Neutrophil (primary cell): Measurements from ENCODE around the gene SLC6A20.

Experiments used
- H3K27ac ChIP-seq: fragments of 200-600 bp; sonication (generic); 2 replicates; pipeline ENCODE4 v1.5.1; 2016; ENCODE audit warnings: mild to moderate bottlenecking, moderate library complexity
- H3K27me3 ChIP-seq: fragments of 200-600 bp; sonication (generic); 2 replicates; pipeline ENCODE4 v1.6.0; 2016; ENCODE audit warnings: mild to moderate bottlenecking
- H3K36me3 ChIP-seq: fragments of 200-600 bp; sonication (generic); 2 replicates; pipeline ENCODE4 v1.5.1; 2017
- H3K4me1 ChIP-seq, 2 experiments: fragments of 200-600 bp in 1 of 2; sonication (generic) in 1 of 2; 1 replicate in 1 of 2; 2 replicates in 1 of 2; pipeline versions ENCODE4 v1.5.1 to v1.6.1; 2013 to 2016; ENCODE audit warnings: low read depth in 1 of 2, low read length in 1 of 2, mild to moderate bottlenecking in 1 of 2, moderate library complexity in 1 of 2; ENCODE audit not compliant: control insufficient read depth in 1 of 2, insufficient read depth in 1 of 2
- H3K4me3 ChIP-seq, 2 experiments: fragments of 200-600 bp in 1 of 2; sonication (generic) in 1 of 2; 1 replicate in 1 of 2; 2 replicates in 1 of 2; pipeline ENCODE4 v1.5.1; 2013 to 2016; ENCODE audit warnings: low read depth in 1 of 2, low read length in 1 of 2, mild to moderate bottlenecking in 1 of 2, moderate library complexity in 1 of 2
- H3K9me3 ChIP-seq: fragments of 200-600 bp; sonication (generic); 2 replicates; pipeline ENCODE4 v1.5.1; 2016
- TF ChIP-seq, protein P1 (sequence below): fragments of 200-600 bp; sonication (generic); IDR thresholded peaks from 2 replicates; pipeline ENCODE4 v1.5.1; 2016; ENCODE audit warnings: antibody characterized with exemption

Gene SLC6A20

DNA sequence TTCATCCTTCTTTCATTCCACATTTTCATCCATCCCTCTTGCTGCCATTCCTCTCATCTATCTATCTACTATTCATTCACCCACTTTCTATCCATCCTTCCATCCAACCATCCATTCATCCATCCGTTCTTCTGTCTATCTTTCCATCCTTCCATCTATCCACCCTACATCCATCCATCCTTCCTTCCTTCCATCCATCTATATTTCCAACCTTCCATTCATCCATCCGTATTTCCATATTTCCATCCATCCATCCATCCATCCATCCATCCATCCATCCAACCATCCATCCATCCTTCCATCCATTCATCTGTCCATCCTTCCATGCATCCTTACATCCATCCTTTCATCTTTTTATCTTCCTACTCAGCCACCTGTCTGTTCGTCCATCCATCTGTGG, 14.0 kb downstream of the SLC6A20 start:
- no peak overlapping the region for H3K4me3 ChIP-seq
- H3K4me1 ChIP-seq = no peaks in the 10 kb centered on the region
- TF ChIP-seq, protein P1, sequence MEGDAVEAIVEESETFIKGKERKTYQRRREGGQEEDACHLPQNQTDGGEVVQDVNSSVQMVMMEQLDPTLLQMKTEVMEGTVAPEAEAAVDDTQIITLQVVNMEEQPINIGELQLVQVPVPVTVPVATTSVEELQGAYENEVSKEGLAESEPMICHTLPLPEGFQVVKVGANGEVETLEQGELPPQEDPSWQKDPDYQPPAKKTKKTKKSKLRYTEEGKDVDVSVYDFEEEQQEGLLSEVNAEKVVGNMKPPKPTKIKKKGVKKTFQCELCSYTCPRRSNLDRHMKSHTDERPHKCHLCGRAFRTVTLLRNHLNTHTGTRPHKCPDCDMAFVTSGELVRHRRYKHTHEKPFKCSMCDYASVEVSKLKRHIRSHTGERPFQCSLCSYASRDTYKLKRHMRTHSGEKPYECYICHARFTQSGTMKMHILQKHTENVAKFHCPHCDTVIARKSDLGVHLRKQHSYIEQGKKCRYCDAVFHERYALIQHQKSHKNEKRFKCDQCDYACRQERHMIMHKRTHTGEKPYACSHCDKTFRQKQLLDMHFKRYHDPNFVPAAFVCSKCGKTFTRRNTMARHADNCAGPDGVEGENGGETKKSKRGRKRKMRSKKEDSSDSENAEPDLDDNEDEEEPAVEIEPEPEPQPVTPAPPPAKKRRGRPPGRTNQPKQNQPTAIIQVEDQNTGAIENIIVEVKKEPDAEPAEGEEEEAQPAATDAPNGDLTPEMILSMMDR = no peak
- H3K9me3 ChIP-seq = no peaks in the 10 kb centered on the region
- H3K27me3 ChIP-seq = peaks cover 8% of the 10 kb centered on the region
- H3K36me3 ChIP-seq = no peaks in the 10 kb centered on the region
- H3K27ac ChIP-seq = no peak overlapping the region

DNA sequence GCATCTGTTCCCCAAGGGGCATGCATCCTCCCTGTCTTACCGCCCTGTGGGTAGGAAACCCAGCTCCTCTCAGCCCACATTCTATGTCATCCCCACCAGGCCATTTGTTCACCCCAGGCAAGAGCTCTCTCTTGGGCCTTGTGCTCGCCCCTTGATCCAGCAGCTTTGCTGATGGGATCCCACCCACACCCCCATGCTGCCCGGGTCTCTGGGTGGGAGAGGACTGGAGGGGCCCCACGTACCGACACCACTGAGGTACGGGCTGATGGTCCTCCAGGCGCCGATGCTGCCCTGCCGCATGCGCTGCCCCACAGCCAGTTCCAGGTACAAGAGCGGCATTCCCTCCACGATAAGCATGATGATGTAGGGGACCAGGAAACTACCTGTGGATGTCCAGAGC, 14.5 kb downstream of the SLC6A20 start:
- H3K4me1 ChIP-seq = no peaks in the 10 kb centered on the region
- H3K36me3 ChIP-seq = no peaks in the 10 kb centered on the region
- no peaks in the 10 kb centered on the region for H3K9me3 ChIP-seq
- TF ChIP-seq, protein P1 = no peak
- H3K4me3 ChIP-seq = no peak overlapping the region
- no peak overlapping the region for H3K27ac ChIP-seq
- peaks cover 8% of the 10 kb centered on the region for H3K27me3 ChIP-seq

DNA sequence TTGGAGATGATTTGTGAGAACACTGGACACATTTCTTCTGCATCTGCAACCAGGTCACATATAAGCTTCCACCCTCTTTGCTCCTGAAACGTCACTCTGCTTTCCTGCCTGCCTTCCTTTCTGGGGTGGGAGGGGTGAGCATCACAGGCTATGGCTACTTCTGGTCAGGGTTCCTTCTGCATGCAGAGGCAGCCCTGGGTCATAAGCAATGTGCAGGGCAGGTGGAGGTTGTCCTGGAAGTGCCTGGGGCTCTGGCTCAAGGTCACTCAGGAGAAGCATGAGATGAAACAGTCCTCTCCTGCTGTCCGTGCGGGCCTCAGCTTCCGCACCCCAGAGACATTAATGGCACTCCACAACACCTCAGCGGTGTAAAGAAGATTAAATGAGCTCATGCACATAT, 15.1 kb downstream of the SLC6A20 start:
- peaks cover 8% of the 10 kb centered on the region for H3K27me3 ChIP-seq

DNA sequence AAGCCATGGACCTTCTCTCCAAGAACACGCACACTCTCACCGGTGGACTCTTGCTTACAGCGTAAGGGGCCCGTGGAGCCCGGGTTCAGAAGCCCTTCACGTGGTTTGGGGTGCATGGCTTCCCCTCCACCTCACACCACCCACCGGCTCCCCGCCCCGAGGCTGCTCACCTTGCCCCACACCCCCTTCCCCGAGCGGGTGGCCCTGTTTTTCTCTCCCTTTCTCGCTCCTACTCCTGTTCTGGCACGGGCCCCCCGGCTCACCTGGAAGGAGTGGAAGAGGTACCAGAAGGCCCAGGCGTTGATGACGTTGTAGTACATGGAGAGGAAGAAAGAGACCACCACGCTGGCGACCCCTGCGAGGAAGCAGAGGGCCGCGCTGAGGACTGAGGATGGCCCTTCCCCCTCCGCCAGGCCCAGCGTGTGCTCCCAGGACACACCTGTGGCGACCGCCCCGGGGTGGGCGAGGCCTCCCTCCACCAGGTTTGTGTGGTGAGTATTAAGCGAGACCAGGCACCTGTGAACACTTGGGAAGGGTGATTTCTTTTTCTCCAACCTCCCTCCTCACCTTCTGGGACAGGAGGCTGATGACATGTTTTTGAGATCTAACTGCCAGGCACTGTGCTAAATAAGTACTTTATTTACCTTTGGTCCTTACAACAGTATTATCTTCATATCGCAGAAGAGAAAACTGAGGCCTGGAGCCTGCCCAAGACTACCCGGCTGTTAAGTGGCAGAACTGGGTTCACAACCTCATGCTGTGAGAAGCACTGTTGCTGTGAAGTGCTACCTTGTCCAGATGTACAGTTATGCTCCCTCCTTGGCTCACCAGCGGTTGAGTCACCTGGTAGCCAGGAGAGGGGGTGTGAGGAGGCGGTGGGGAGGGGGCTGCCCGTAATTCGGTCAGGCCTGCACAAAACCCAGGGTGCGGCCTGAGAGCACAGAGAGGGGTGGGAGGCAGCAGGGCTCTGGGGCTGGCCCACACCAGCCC, 16.3 kb downstream of the SLC6A20 start:
- Histone ChIP-seq H3K9me3 (no peaks in the 10 kb centered on the region), H3K27ac (no peak overlapping the region), H3K4me3 (no peak overlapping the region), H3K36me3 (no peaks in the 10 kb centered on the region), H3K27me3 (peaks cover 8% of the 10 kb centered on the region), H3K4me1 (no peaks in the 10 kb centered on the region)
- TF ChIP-seq, protein P1 = no peak

More for the DNA sequence above, 15.1 kb downstream of the SLC6A20 start:
- Histone ChIP-seq H3K27ac (no peak overlapping the region), H3K4me3 (no peak overlapping the region), H3K4me1 (no peaks in the 10 kb centered on the region), H3K9me3 (no peaks in the 10 kb centered on the region), H3K36me3 (no peaks in the 10 kb centered on the region)
- TF ChIP-seq, protein P1 = no peak

DNA sequence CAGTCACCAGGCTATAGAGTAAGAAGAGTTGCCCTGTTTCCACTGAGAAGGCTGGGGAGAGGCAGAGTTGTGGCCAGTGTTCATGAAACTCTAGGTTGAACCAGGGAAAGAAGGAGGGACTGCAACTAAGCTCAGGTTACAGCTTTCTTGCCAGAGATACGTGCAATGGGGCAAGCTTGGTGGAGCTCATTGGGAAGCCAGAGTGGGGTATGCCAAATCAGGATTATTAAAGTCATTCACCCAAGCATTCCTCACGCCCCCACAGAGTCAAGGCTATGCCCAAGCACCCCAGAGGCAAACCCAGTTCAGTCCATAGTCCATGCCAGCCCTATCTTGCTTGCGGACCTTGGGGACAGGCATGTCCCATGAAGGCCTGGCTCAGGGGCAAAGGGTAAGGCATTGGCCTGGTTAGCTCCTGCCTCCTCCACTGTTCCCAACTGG, 17.6 kb downstream of the SLC6A20 start:
- Histone ChIP-seq H3K4me1 (no peaks in the 10 kb centered on the region), H3K9me3 (no peaks in the 10 kb centered on the region), H3K4me3 (no peak overlapping the region), H3K36me3 (no peaks in the 10 kb centered on the region), H3K27ac (no peak overlapping the region), H3K27me3 (peaks cover 13% of the 10 kb centered on the region)
- TF ChIP-seq, protein P1 = no peak
